Activated CD4-positive, alpha-beta T cell treated with anti-CD3 and anti-CD28 coated beads for 36 hours (primary cell): Measurements from ENCODE around the gene CDK6. TPM values are rescaled to one million over a fixed set of nuclear protein-coding genes. Genes with fewer than 3 reads are reported as not detected.

Experiments used
- ATAC-seq: fragments of 200-7000 bp; cut with Tn5 transposase; one replicate; pipeline ENCODE4 v1.10.0; 2021; ENCODE audit warnings: mild to moderate bottlenecking, moderate library complexity
- CTCF ChIA-PET: fragments of 350-600 bp; sonication (Branson Sonifier 250); formaldehyde crosslinking; loops from one replicate; lab custom pipeline; 2021; ENCODE audit warnings: antibody characterized with exemption; lab: Charles Lee
- POLR2A ChIA-PET: fragments of 350-600 bp; sonication (Branson Sonifier 250); formaldehyde crosslinking; loops from one replicate; lab custom pipeline; 2021; ENCODE audit warnings: antibody characterized with exemption, inconsistent platforms; lab: Charles Lee
- DNase-seq: peaks from one replicate; pipeline ENCODE4 v3.0.0-alpha.2; 2020
- H3K27ac Mint-ChIP-seq: one replicate; pipeline ENCODE4 v1.8.0; 2021; ENCODE audit warnings: mixed read lengths
- H3K27me3 Mint-ChIP-seq: one replicate; pipeline ENCODE4 v1.8.0; 2021; ENCODE audit warnings: mixed read lengths
- H3K36me3 Mint-ChIP-seq: one replicate; pipeline ENCODE4 v1.8.0; 2021; ENCODE audit warnings: low read depth, mixed read lengths
- H3K4me1 Mint-ChIP-seq: one replicate; pipeline ENCODE4 v1.8.0; 2021; ENCODE audit warnings: mixed read lengths
- H3K4me3 Mint-ChIP-seq: one replicate; pipeline ENCODE4 v1.8.0; 2021; ENCODE audit warnings: mild to moderate bottlenecking, moderate library complexity, mixed read lengths
- H3K9me3 Mint-ChIP-seq: one replicate; pipeline ENCODE4 v1.8.0; 2021; ENCODE audit warnings: low read depth, mixed read lengths
- intact Hi-C, 2 experiments: fragments of 100-400 bp; cut with DNase I in 1 of 2; cut with micrococcal nuclease in 1 of 2; formaldehyde crosslinking; loops; one replicate each; pipeline versions ENCODE4 v1.14.2 to v1.15.1; 2022 to 2024; cut with DNase I, micrococcal nuclease
- total RNA-seq, 2 experiments: library from RNA; stranded (reverse); gene quantifications; one replicate each; pipeline ENCODE4 v1.2.3, GENCODE V29; 2021

Gene CDK6
- total RNA-seq, 2 experiments from 2014 or later: 118 to 135 TPM

GRCh38 chr7:92813390-92814024 is 22.9 kb downstream of the CDK6 start:
- intact Hi-C loops: loop anchor here (1.0 to 2.0 kb wide), 11 partner anchors 10 to 182 kb away; no protein-coding TSS in a partner anchor
- Mint-ChIP-seq H3K4me1 (peaks cover 88% of the 10 kb centered on the region), H3K27ac (peak overlapping the region; percentile 97), H3K4me3 (peak overlapping the region; percentile 60), H3K36me3 (peaks cover 54% of the 10 kb centered on the region), H3K27me3 (no peaks in the 10 kb centered on the region), H3K9me3 (peaks cover 6% of the 10 kb centered on the region)
- peak; percentile 31 for DNase-seq
- ChIA-PET POLR2A (interaction anchor here (0.6 to 3.0 kb wide), 18 partner anchors 9 to 224 kb away, joined by 3 to 35 read pairs (median 4); partner anchors contain the start of gene CDK6), CTCF (interaction anchor here (0.6 to 7.3 kb wide), 17 partner anchors 9 to 183 kb away, joined by 3 to 67 read pairs (median 4); partner anchors contain the start of gene CDK6)
- peak; percentile 76 for ATAC-seq

- ChIA-PET CTCF (interaction anchor here (1.4 kb wide), 1 partner anchor 220 kb away, joined by 3 read pairs; no protein-coding TSS in a partner anchor), POLR2A (interaction anchor here (0.8 kb wide), 1 partner anchor 198 kb away, joined by 3 read pairs; no protein-coding TSS in a partner anchor)
- H3K4me3 Mint-ChIP-seq: no peak overlapping the region
- peaks cover 43% of the 10 kb centered on the region for H3K36me3 Mint-ChIP-seq
- peaks cover 6% of the 10 kb centered on the region for H3K9me3 Mint-ChIP-seq
- intact Hi-C loops: no loop called here
- no peak for ATAC-seq
- peak overlapping the region; percentile 74 for H3K27ac Mint-ChIP-seq
- no peak for DNase-seq
- no peaks in the 10 kb centered on the region for H3K27me3 Mint-ChIP-seq
- H3K4me1 Mint-ChIP-seq: peaks cover 90% of the 10 kb centered on the region
Measured at GRCh38 chr7:92811158-92811557, 25.2 kb downstream of the CDK6 start.

- CTCF ChIA-PET: interaction anchor here (1.0 to 3.2 kb wide), 4 partner anchors 11 to 188 kb away, joined by 3 to 10 read pairs (median 4); no protein-coding TSS in a partner anchor
- H3K27me3 Mint-ChIP-seq: no peaks in the 10 kb centered on the region
- peak; percentile 56 for ATAC-seq
- no peaks in the 10 kb centered on the region for H3K9me3 Mint-ChIP-seq
- peaks cover 38% of the 10 kb centered on the region for H3K36me3 Mint-ChIP-seq
- peaks cover 83% of the 10 kb centered on the region for H3K4me1 Mint-ChIP-seq
- DNase-seq: peak; percentile 75
- POLR2A ChIA-PET: interaction anchor here (0.6 to 1.1 kb wide), 3 partner anchors 28 to 178 kb away, joined by 4 read pairs; no protein-coding TSS in a partner anchor
- H3K27ac Mint-ChIP-seq: peak overlapping the region; percentile 83
- H3K4me3 Mint-ChIP-seq: peak overlapping the region; percentile 50
- intact Hi-C loops: loop anchor here (1.0 to 2.0 kb wide), 4 partner anchors 13 to 79 kb away; no protein-coding TSS in a partner anchor
Measured at GRCh38 chr7:92809760-92810573, 26.4 kb downstream of the CDK6 start.

GRCh38 chr7:92809397-92809759 is 27.0 kb downstream of the CDK6 start:
- no peaks in the 10 kb centered on the region for H3K9me3 Mint-ChIP-seq
- no peaks in the 10 kb centered on the region for H3K27me3 Mint-ChIP-seq
- peaks cover 81% of the 10 kb centered on the region for H3K4me1 Mint-ChIP-seq
- peak overlapping the region; percentile 50 for H3K4me3 Mint-ChIP-seq
- H3K36me3 Mint-ChIP-seq: peaks cover 40% of the 10 kb centered on the region
- POLR2A ChIA-PET: interaction anchor here (0.8 to 1.1 kb wide), 2 partner anchors 80 to 178 kb away, joined by 4 read pairs; no protein-coding TSS in a partner anchor
- CTCF ChIA-PET: interaction anchor here (1.0 to 3.2 kb wide), 4 partner anchors 12 to 187 kb away, joined by 3 to 10 read pairs (median 4); no protein-coding TSS in a partner anchor
- peak overlapping the region; percentile 83 for H3K27ac Mint-ChIP-seq
- ATAC-seq (no peak), DNase-seq (no peak)
- intact Hi-C loops: loop anchor here (1.0 to 2.0 kb wide), 4 partner anchors 12 to 78 kb away; no protein-coding TSS in a partner anchor

GRCh38 chr7:92808635-92809034 is 27.7 kb downstream of the CDK6 start:
- Mint-ChIP-seq H3K27me3 (no peaks in the 10 kb centered on the region), H3K27ac (no peak overlapping the region), H3K36me3 (peaks cover 44% of the 10 kb centered on the region), H3K9me3 (no peaks in the 10 kb centered on the region), H3K4me3 (no peak overlapping the region), H3K4me1 (peaks cover 75% of the 10 kb centered on the region)
- CTCF ChIA-PET: interaction anchor here (0.7 to 3.2 kb wide), 4 partner anchors 12 to 187 kb away, joined by 3 to 10 read pairs (median 4); no protein-coding TSS in a partner anchor
- DNase-seq (no peak), ATAC-seq (no peak)
- POLR2A ChIA-PET: no interaction called here
- intact Hi-C loops: loop anchor here (1.0 to 2.0 kb wide), 4 partner anchors 11 to 77 kb away; no protein-coding TSS in a partner anchor

- Mint-ChIP-seq H3K4me3 (no peak overlapping the region), H3K36me3 (peaks cover 50% of the 10 kb centered on the region), H3K27ac (peak overlapping the region; percentile 30), H3K4me1 (peaks cover 75% of the 10 kb centered on the region), H3K27me3 (no peaks in the 10 kb centered on the region), H3K9me3 (no peaks in the 10 kb centered on the region)
- intact Hi-C loops: loop anchor here in 1 of 2 experiments (2.0 kb wide), 1 partner anchor 39 kb away; no protein-coding TSS in a partner anchor
- ChIA-PET CTCF (interaction anchor here (3.2 kb wide), 1 partner anchor 25 kb away, joined by 10 read pairs; no protein-coding TSS in a partner anchor), POLR2A (no interaction called here)
- DNase-seq (peak; percentile 30), ATAC-seq (peak; percentile 46)
Measured at GRCh38 chr7:92808006-92808405, 28.4 kb downstream of the CDK6 start.

GRCh38 chr7:92806496-92806895 is 29.9 kb downstream of the CDK6 start:
- ChIA-PET POLR2A (no interaction called here), CTCF (interaction anchor here (0.6 kb wide), 1 partner anchor 742 kb away, joined by 3 read pairs; no protein-coding TSS in a partner anchor)
- ATAC-seq: no peak
- DNase-seq: no peak
- intact Hi-C loops: no loop called here
- Mint-ChIP-seq H3K9me3 (no peaks in the 10 kb centered on the region), H3K4me3 (no peak overlapping the region), H3K4me1 (peaks cover 63% of the 10 kb centered on the region), H3K36me3 (peaks cover 52% of the 10 kb centered on the region), H3K27me3 (no peaks in the 10 kb centered on the region), H3K27ac (no peak overlapping the region)

GRCh38 chr7:92802406-92802805 is 34.0 kb downstream of the CDK6 start:
- no peak for DNase-seq
- Mint-ChIP-seq H3K4me3 (no peak overlapping the region), H3K27ac (no peak overlapping the region), H3K36me3 (peaks cover 35% of the 10 kb centered on the region), H3K27me3 (no peaks in the 10 kb centered on the region), H3K4me1 (peaks cover 29% of the 10 kb centered on the region), H3K9me3 (no peaks in the 10 kb centered on the region)
- intact Hi-C loops: no loop called here
- CTCF ChIA-PET: interaction anchor here (0.6 to 2.1 kb wide), 2 partner anchors 10 to 33 kb away, joined by 3 to 7 read pairs; no protein-coding TSS in a partner anchor
- POLR2A ChIA-PET: no interaction called here
- ATAC-seq: no peak

- ATAC-seq (no peak), DNase-seq (no peak)
- Mint-ChIP-seq H3K9me3 (no peaks in the 10 kb centered on the region), H3K4me3 (no peak overlapping the region), H3K27me3 (no peaks in the 10 kb centered on the region), H3K27ac (no peak overlapping the region), H3K36me3 (peaks cover 25% of the 10 kb centered on the region), H3K4me1 (peaks cover 28% of the 10 kb centered on the region)
- CTCF ChIA-PET: no interaction called here
- intact Hi-C loops: loop anchor here in 1 of 2 experiments (5.0 kb wide), 1 partner anchor 42 kb away; no protein-coding TSS in a partner anchor
- POLR2A ChIA-PET: interaction anchor here (0.9 kb wide), 1 partner anchor 14 kb away, joined by 4 read pairs; no protein-coding TSS in a partner anchor
Measured at GRCh38 chr7:92799446-92800211, 36.7 kb downstream of the CDK6 start.
